Neural cell (in vitro differentiated cells): ENCODE data around the gene INSR. TPM values are rescaled to one million over a fixed set of nuclear protein-coding genes. Genes with fewer than 3 reads are reported as not detected.
A peak's percentile ranks its signal among the peaks of the same experiment; 100 is the strongest.

Source experiments
- H2AFZ ChIP-seq: fragments of 200-600, 300-800 bp; sonication (generic), shearing (Covaris generic); 2 replicates; pipeline ENCODE4 v1.6.0; 2014; ENCODE audit warnings: low read depth, mild to moderate bottlenecking, antibody characterized with exemption, low read length, moderate library complexity
- H3F3A ChIP-seq: fragments of 200-600 bp; shearing (Covaris generic); 2 replicates; pipeline ENCODE4 v1.6.1; 2016; ENCODE audit warnings: mild to moderate bottlenecking, moderate library complexity, mixed read lengths, antibody characterized with exemption, low read length; ENCODE audit not compliant: insufficient read depth, poor library complexity, severe bottlenecking
- H3K27ac ChIP-seq: fragments of 200-600, 300-800 bp; sonication (generic), shearing (Covaris generic); 2 replicates; pipeline ENCODE4 v1.5.1; 2014; ENCODE audit warnings: mild to moderate bottlenecking, low read length, moderate library complexity
- H3K27me3 ChIP-seq: fragments of 300-800, 200-600 bp; sonication (generic), shearing (Covaris generic); 2 replicates; pipeline ENCODE4 v1.6.0; 2014; ENCODE audit warnings: mild to moderate bottlenecking, low read depth, low read length, moderate library complexity; ENCODE audit not compliant: insufficient read depth
- H3K36me3 ChIP-seq: fragments of 300-800, 200-600 bp; sonication (generic), shearing (Covaris generic); 2 replicates; pipeline ENCODE4 v1.5.1; 2014; ENCODE audit warnings: mild to moderate bottlenecking, antibody characterized with exemption, low read length, moderate library complexity; ENCODE audit not compliant: insufficient read depth
- H3K4me2 ChIP-seq: fragments of 300-800, 200-600 bp; sonication (generic), shearing (Covaris generic); 2 replicates; pipeline ENCODE4 v1.6.0; 2014; ENCODE audit warnings: mild to moderate bottlenecking, low read length
- H3K4me3 ChIP-seq: fragments of 300-800, 200-600 bp; sonication (generic), shearing (Covaris generic); 2 replicates; pipeline ENCODE4 v1.5.1; 2014; ENCODE audit warnings: mild to moderate bottlenecking, low read length, moderate library complexity
- H3K79me2 ChIP-seq: fragments of 200-600 bp; shearing (Covaris generic); replicated peaks from 2 replicates; pipeline ENCODE4 v1.6.0; 2014; ENCODE audit warnings: mild to moderate bottlenecking, low read length, moderate library complexity; ENCODE audit not compliant: insufficient read depth
- H3K9ac ChIP-seq: fragments of 300-800, 200-600 bp; sonication (generic), shearing (Covaris generic); 2 replicates; pipeline ENCODE4 v1.6.1; 2016; ENCODE audit warnings: mild to moderate bottlenecking, low read length, mixed read lengths
- H3K9me2 ChIP-seq: fragments of 200-600 bp; shearing (Covaris generic); 2 replicates; pipeline ENCODE4 v1.6.1; 2016; ENCODE audit warnings: mild to moderate bottlenecking, low read length, mixed read lengths; ENCODE audit not compliant: insufficient read depth
- H3K9me3 ChIP-seq: fragments of 200-600, 300-800 bp; sonication (generic), shearing (Covaris generic); 2 replicates; pipeline ENCODE4 v1.6.1; 2016; ENCODE audit warnings: mild to moderate bottlenecking, mixed run types, low read length, moderate library complexity, mixed read lengths
- H4K20me1 ChIP-seq: fragments of 200-600 bp; shearing (Covaris generic); 2 replicates; pipeline ENCODE4 v1.6.1; 2016; ENCODE audit warnings: mild to moderate bottlenecking, mixed run types; ENCODE audit not compliant: insufficient read depth
- CTCF ChIP-seq: fragments of 450-650 bp; IDR thresholded peaks from 2 replicates; pipeline ENCODE4 v1.5.1; 2014; ENCODE audit warnings: antibody characterized with exemption, mild to moderate bottlenecking, moderate library complexity; ENCODE audit not compliant: poor library complexity, severe bottlenecking
- EP300 ChIP-seq: fragments of 450-650 bp; conservative IDR thresholded peaks from 2 replicates; pipeline ENCODE4 v1.6.1; 2014; ENCODE audit warnings: antibody characterized with exemption, mild to moderate bottlenecking, moderate library complexity; ENCODE audit not compliant: poor library complexity, severe bottlenecking
- EZH2 ChIP-seq: fragments of 200-600, 300-800 bp; shearing (Covaris generic), sonication (generic); IDR thresholded peaks from 2 replicates; pipeline ENCODE4 v1.6.1; 2014; ENCODE audit warnings: antibody characterized with exemption, low read length, borderline replicate concordance, mild to moderate bottlenecking; ENCODE audit not compliant: insufficient read depth, poor library complexity, severe bottlenecking
- MXI1 ChIP-seq: fragments of 450-650 bp; conservative IDR thresholded peaks from 2 replicates; pipeline ENCODE4 v1.6.1; 2014; ENCODE audit warnings: antibody characterized with exemption, mild to moderate bottlenecking; ENCODE audit not compliant: poor library complexity, severe bottlenecking
- POLR2AphosphoS5 ChIP-seq: IDR thresholded peaks from 2 replicates; pipeline ENCODE4 v1.6.1; 2012
- RAD21 ChIP-seq: fragments of 450-650 bp; conservative IDR thresholded peaks from 2 replicates; pipeline ENCODE4 v1.6.1; 2014; ENCODE audit warnings: antibody characterized with exemption, mild to moderate bottlenecking, moderate library complexity
- REST ChIP-seq: IDR thresholded peaks from 2 replicates; pipeline ENCODE4 v1.6.1; 2012; ENCODE audit warnings: borderline replicate concordance
- SMC3 ChIP-seq: fragments of 450-650 bp; conservative IDR thresholded peaks from 2 replicates; pipeline ENCODE4 v1.6.1; 2014; ENCODE audit warnings: antibody characterized with exemption, mild to moderate bottlenecking, moderate library complexity; ENCODE audit not compliant: poor library complexity
- TAF1 ChIP-seq: IDR thresholded peaks from 2 replicates; pipeline ENCODE4 v1.6.1; 2012; ENCODE audit warnings: low read depth
- polyA plus RNA-seq: library from polyadenylated mRNA; depleted of rRNA; stranded (reverse); fragments of >200 nt; gene quantifications from 2 replicates; pipeline ENCODE4 v1.2.3, GENCODE V29; 2014

INSR gene
- polyA plus RNA-seq, 1 donor from 2014 or later: 16.0 TPM

GRCh38 chr19:7072541-7072940 is 221.7 kb downstream of the INSR start:
- H3K9ac ChIP-seq: no peak overlapping the region
- peaks cover 17% of the 10 kb centered on the region for H3K36me3 ChIP-seq
- H3F3A ChIP-seq: no peaks in the 10 kb centered on the region
- no peak overlapping the region for H3K4me2 ChIP-seq
- peaks cover 9% of the 10 kb centered on the region for H3K79me2 ChIP-seq
- H3K4me3 ChIP-seq: no peak overlapping the region
- no peak overlapping the region for H3K27ac ChIP-seq
- no peaks in the 10 kb centered on the region for H3K9me2 ChIP-seq
- H3K9me3 ChIP-seq: no peaks in the 10 kb centered on the region
- H2AFZ ChIP-seq: no peak overlapping the region
- TF ChIP-seq CTCF: no peak
- TF ChIP-seq TAF1: no peak
- TF ChIP-seq RAD21: no peak
- TF ChIP-seq REST: no peak
- TF ChIP-seq EP300: no peak
- no peak for TF ChIP-seq EZH2
- TF ChIP-seq POLR2AphosphoS5: no peak
- TF ChIP-seq SMC3: no peak
- TF ChIP-seq MXI1: no peak
- H3K27me3 ChIP-seq: no peaks in the 10 kb centered on the region
- no peaks in the 10 kb centered on the region for H4K20me1 ChIP-seq

GRCh38 chr19:7069904-7070226 is 224.3 kb downstream of the INSR start:
- Histone ChIP-seq H3K9me3 (no peaks in the 10 kb centered on the region), H3K36me3 (no peaks in the 10 kb centered on the region), H3F3A (no peaks in the 10 kb centered on the region), H3K9ac (peak overlapping the region; percentile 85), H3K4me3 (peak overlapping the region; percentile 98), H3K4me2 (peak overlapping the region; percentile 71), H3K79me2 (peaks cover 9% of the 10 kb centered on the region), H3K27ac (peak overlapping the region; percentile 89), H2AFZ (peak overlapping the region; percentile 73), H3K9me2 (no peaks in the 10 kb centered on the region), H4K20me1 (no peaks in the 10 kb centered on the region), H3K27me3 (no peaks in the 10 kb centered on the region)
- TF ChIP-seq TAF1: no peak
- no peak for TF ChIP-seq EP300
- no peak for TF ChIP-seq POLR2AphosphoS5
- no peak for TF ChIP-seq MXI1
